Spleen (tissue), 7 donors: Measurements from ENCODE around the gene HIC1.

Experiments used
- POLR2A ChIP-seq, 3 donors: fragments of 450-650 bp; IDR thresholded peaks; one replicate each; pipeline ENCODE4 v1.5.1; 2017; ENCODE audit warnings: antibody characterized with exemption in 3 of 3, mild to moderate bottlenecking in 1 of 3
- POLR2AphosphoS5 ChIP-seq, 3 donors: sonication (generic); formaldehyde crosslinking; IDR thresholded peaks; one replicate each; pipeline ENCODE4 v1.5.1; 2017; ENCODE audit warnings: antibody characterized with exemption in 3 of 3
- TF ChIP-seq, protein P1 (sequence below), 11 experiments: fragments of 200-600 bp in 7 of 11; fragments of 450-650 bp in 4 of 11; sonication (generic) in 4 of 11; IDR thresholded peaks in 8 of 11; conservative IDR thresholded peaks in 3 of 11; 1 replicate in 7 of 11; 2 replicates in 4 of 11; pipeline versions ENCODE4 v1.4.0 to v1.8.0; 2016 to 2021; ENCODE audit warnings: antibody characterized with exemption in 11 of 11, inconsistent platforms in 4 of 11, mild to moderate bottlenecking in 1 of 11
- donor health status: DM: no; HTN: no; CAD: no; lungs with moderate emphysema.
- donor health status: DM: no; HTN: no; CAD: no.
- donor health status: DM: no; HTN: no; CAD: no.

DNA sequence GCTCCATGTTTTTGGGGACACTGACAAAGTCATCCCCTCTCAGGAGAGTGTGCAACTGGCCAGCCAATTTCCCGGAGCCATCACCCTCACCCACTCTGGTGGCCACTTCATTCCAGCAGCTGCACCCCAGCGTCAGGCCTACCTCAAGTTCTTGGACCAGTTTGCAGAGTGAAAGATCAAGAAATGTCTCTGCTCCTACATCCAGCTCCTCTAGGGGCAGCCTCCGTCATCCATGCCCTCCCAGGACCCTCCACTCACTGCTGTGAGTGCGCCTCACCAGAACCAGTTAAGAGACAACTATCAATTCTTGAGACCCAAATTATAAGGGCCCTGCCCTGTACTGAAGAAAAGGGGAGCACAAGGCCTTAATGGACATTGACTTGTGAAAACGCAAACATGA, 12.0 kb upstream of the HIC1 start:
- TF ChIP-seq, protein P1, sequence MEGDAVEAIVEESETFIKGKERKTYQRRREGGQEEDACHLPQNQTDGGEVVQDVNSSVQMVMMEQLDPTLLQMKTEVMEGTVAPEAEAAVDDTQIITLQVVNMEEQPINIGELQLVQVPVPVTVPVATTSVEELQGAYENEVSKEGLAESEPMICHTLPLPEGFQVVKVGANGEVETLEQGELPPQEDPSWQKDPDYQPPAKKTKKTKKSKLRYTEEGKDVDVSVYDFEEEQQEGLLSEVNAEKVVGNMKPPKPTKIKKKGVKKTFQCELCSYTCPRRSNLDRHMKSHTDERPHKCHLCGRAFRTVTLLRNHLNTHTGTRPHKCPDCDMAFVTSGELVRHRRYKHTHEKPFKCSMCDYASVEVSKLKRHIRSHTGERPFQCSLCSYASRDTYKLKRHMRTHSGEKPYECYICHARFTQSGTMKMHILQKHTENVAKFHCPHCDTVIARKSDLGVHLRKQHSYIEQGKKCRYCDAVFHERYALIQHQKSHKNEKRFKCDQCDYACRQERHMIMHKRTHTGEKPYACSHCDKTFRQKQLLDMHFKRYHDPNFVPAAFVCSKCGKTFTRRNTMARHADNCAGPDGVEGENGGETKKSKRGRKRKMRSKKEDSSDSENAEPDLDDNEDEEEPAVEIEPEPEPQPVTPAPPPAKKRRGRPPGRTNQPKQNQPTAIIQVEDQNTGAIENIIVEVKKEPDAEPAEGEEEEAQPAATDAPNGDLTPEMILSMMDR (IDR thresholded peaks at IDR 0.05 in 8 of 11, conservative IDR thresholded peaks at IDR 0.05 in 3 of 11): no peak
- TF ChIP-seq POLR2A (IDR thresholded peaks at IDR 0.05) (no peak), POLR2AphosphoS5 (IDR thresholded peaks at IDR 0.05) (no peak)
